ENCODE results near the gene APOE. TPM values are rescaled to one million over a fixed set of nuclear protein-coding genes. Genes with fewer than 3 reads are reported as not detected.

The APOE gene
- total and polyA plus RNA-seq, 9 of the 15 experiments (the other 6 are each of a cell fraction or from before 2014, with no cell fraction given): 0.14 to 180 (median 58.1) TPM; not detected in 1

GRCh38 chr19:44914433-44915206 is 9.0 kb downstream of the APOE start, which contains the start of gene APOC1 (continued):
- TF ChIP-seq MAZ (CRISPR knock-in tag; conservative IDR thresholded peaks at IDR 0.05 in 1 of 2, IDR thresholded peaks at IDR 0.05 in 1 of 2): peak in 1 of 2 experiments; percentile 10; a peak in 1 of 4 replicates
- peak; percentile 83 for TF ChIP-seq POLR2A (conservative IDR thresholded peaks at IDR 0.05)
- TF ChIP-seq BHLHE40 (IDR thresholded peaks at IDR 0.05; ENCODE audit: low read length): peak; percentile 31
- TF ChIP-seq MAX (CRISPR knock-in tag; IDR thresholded peaks at IDR 0.05): 0 out of 2 replicates have a peak, but pooled peaks have one; percentile 44
- peak; percentile 81; the same call in 1 of the 2 replicates for TF ChIP-seq HDAC2 (IDR thresholded peaks at IDR 0.05)
- TF ChIP-seq GTF2F1 (IDR thresholded peaks at IDR 0.05; ENCODE audit: low read depth, low read length): peak; percentile 92; the same call in 1 of the 2 replicates
- TF ChIP-seq GATAD2A (IDR thresholded peaks at IDR 0.05): peak; percentile 85
- TF ChIP-seq SMAD4 (CRISPR knock-in tag; conservative IDR thresholded peaks at IDR 0.05): 0 out of 2 replicates have a peak, but pooled peaks have one; percentile 52
- peak; percentile 45 for TF ChIP-seq CC2D1A (IDR thresholded peaks at IDR 0.05)
- 0 out of 2 replicates have a peak, but pooled peaks have one; percentile 41 for TF ChIP-seq SMARCA5 (IDR thresholded peaks at IDR 0.05)
- TF ChIP-seq ZNF263 (CRISPR knock-in tag; IDR thresholded peaks at IDR 0.05; ENCODE audit: borderline replicate concordance): peak; percentile 93
- TF ChIP-seq PKNOX1 (IDR thresholded peaks at IDR 0.05): peak; percentile 49
- 0 out of 2 replicates have a peak, but pooled peaks have one; percentile 7 for TF ChIP-seq RB1 (IDR thresholded peaks at IDR 0.05; ENCODE audit: low read depth)
- peak; percentile 81 for TF ChIP-seq ZBTB12 (CRISPR knock-in tag; IDR thresholded peaks at IDR 0.05)
- TF ChIP-seq POLR2B (IDR thresholded peaks at IDR 0.05; ENCODE audit: low read depth, partially characterized antibody): peak; percentile 81
- TF ChIP-seq L3MBTL2 (IDR thresholded peaks at IDR 0.05): peak; percentile 67
- TF ChIP-seq AFF4 (CRISPR knock-in tag; IDR thresholded peaks at IDR 0.05): peak; percentile 28; the same call in 1 of the 2 replicates
- TF ChIP-seq SUPT5H (IDR thresholded peaks at IDR 0.05): peak; percentile 77
- TF ChIP-seq HINFP (tag; conservative IDR thresholded peaks at IDR 0.05; ENCODE audit: low read depth): peak; percentile 78
- TF ChIP-seq TAF7 (tag; IDR thresholded peaks at IDR 0.05): 0 out of 2 replicates have a peak, but pooled peaks have one; percentile 5
- peak; percentile 65 for TF ChIP-seq CHD2 (IDR thresholded peaks at IDR 0.05; ENCODE audit: low read depth, low read length)
- peak; percentile 32; the same call in 1 of the 2 replicates for TF ChIP-seq ESRRA (IDR thresholded peaks at IDR 0.05; ENCODE audit: borderline replicate concordance, low read depth)
